Sigmoid colon (tissue), 7 donors: Measurements from ENCODE around the gene ZFPL1. TPM values are rescaled to one million over a fixed set of nuclear protein-coding genes. Genes with fewer than 3 reads are reported as not detected.

Experiments
- DNase-seq: peaks from one replicate; pipeline ENCODE4 v3.0.0-alpha.2; 2019
- H3K27ac ChIP-seq, 4 donors: fragments of 200-600 bp; sonication (generic); one replicate each; pipeline ENCODE4 v1.5.1; 2016 to 2019; ENCODE audit warnings: mild to moderate bottlenecking in 1 of 4
- H3K27me3 ChIP-seq, 3 donors: fragments of 200-600 bp; sonication (generic); one replicate each; pipeline ENCODE4 v1.5.1; 2019; ENCODE audit warnings: mild to moderate bottlenecking in 1 of 3
- H3K36me3 ChIP-seq, 4 donors: fragments of 200-600 bp; sonication (generic); one replicate each; pipeline ENCODE4 v1.5.1; 2016 to 2019
- H3K4me1 ChIP-seq, 4 donors: fragments of 200-600 bp; sonication (generic); one replicate each; pipeline ENCODE4 v1.5.1; 2017 to 2019
- H3K4me3 ChIP-seq, 4 donors: fragments of 200-600 bp; sonication (generic); one replicate each; pipeline ENCODE4 v1.5.1; 2017 to 2019; ENCODE audit warnings: mild to moderate bottlenecking in 2 of 4, moderate library complexity in 1 of 4
- H3K9me3 ChIP-seq, 4 donors: fragments of 200-600 bp in 3 of 4; sonication (generic) in 3 of 4; one replicate each; pipeline versions ENCODE4 v1.5.1 to v1.6.1; 2013 to 2019
- EP300 ChIP-seq, 4 donors: sonication (generic); formaldehyde crosslinking; IDR thresholded peaks; one replicate each; pipeline ENCODE4 v1.6.1; 2017; ENCODE audit warnings: antibody characterized with exemption in 4 of 4
- POLR2A ChIP-seq, 2 donors: fragments of 450-650 bp; IDR thresholded peaks; one replicate each; pipeline ENCODE4 v1.6.1; 2016; ENCODE audit warnings: antibody characterized with exemption in 2 of 2, mild to moderate bottlenecking in 2 of 2, moderate library complexity in 2 of 2
- POLR2AphosphoS5 ChIP-seq, 4 donors: sonication (generic); formaldehyde crosslinking; IDR thresholded peaks; one replicate each; pipeline ENCODE4 v1.6.1; 2017; ENCODE audit warnings: antibody characterized with exemption in 4 of 4
- WGBS, 2 donors: extraction: QIAGEN DNeasy Blood & Tissue Kit; methylation state at CpG; one replicate each; pipeline ENCODE4 v1.1.7; 2013; 5-methylcytosine and 5-hydroxymethylcytosine counted together
- intact Hi-C: fragments of 100-400 bp; cut with DNase I; formaldehyde crosslinking; loops from one replicate; pipeline ENCODE4 v1.15.1; 2023
- polyA plus RNA-seq, 3 donors: library from polyadenylated mRNA; stranded (reverse); fragments of 200-250 nt; gene quantifications; one replicate each; pipeline ENCODE4 v1.2.3, GENCODE V29; 2013
- total RNA-seq, 4 donors: library from RNA; depleted of rRNA; stranded (reverse); fragments of >200 nt; gene quantifications; one replicate each; pipeline ENCODE4 v1.1.0, GENCODE V29; 2016
- TF ChIP-seq, protein P1 (sequence below), 4 experiments: fragments of 450-650 bp in 3 of 4; fragments of 200-600 bp in 1 of 4; IDR thresholded peaks; one replicate each; pipeline ENCODE4 v1.5.1; 2016 to 2019; ENCODE audit warnings: antibody characterized with exemption in 4 of 4, mild to moderate bottlenecking in 3 of 4, moderate library complexity in 2 of 4
- donor health status: healthy with polysubstance abuse.
- donor health status: Bipolar disorder and iron deficiency.
- donor health status: healthy.

ZFPL1 gene
- total and polyA plus RNA-seq, 7 donors = 26.1 to 61.5 (median 38.8) TPM

DNA sequence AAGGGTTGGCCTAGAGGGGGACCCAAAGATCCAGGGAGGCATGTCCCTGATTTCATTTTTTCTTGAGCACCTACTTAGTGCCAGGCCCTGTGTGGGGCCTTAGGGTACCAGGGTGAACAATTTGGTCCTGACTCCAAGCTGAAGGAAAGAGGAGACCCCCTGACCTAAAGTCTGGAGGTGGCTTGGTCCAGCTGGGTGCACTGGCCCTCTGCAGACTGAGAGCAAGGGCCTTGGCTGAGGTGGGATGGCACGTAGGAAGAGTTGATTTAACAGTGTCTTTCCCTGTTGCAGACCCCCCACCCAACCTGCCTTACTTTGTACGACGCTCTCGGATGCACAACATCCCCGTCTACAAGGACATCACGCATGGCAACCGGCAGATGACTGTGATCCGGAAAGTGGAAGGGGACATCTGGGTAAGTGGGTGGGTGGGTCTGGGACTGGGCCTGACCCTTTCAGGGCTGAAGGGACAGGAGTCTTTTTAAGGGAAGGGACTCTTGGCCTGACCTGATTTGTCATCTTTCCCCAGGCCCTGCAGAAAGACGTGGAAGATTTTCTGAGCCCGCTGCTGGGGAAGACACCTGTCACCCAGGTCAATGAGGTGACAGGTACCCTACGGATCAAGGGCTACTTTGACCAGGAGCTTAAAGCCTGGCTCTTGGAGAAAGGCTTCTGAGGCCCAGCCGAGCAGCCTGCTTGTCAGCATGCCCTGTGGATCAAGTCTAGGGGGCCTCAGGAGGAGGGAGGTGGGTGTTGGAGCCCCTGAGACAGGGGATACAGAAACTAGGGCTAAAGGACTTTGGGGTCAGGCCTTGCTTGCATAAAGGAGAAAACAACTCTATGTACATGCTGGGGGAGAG lies 41.4 kb downstream of the ZFPL1 start:
- intact Hi-C loops = no loop called here
- peaks cover 42 to 73% (median 56%) of the 10 kb centered on the region in 4 donors for H3K36me3 ChIP-seq

DNA sequence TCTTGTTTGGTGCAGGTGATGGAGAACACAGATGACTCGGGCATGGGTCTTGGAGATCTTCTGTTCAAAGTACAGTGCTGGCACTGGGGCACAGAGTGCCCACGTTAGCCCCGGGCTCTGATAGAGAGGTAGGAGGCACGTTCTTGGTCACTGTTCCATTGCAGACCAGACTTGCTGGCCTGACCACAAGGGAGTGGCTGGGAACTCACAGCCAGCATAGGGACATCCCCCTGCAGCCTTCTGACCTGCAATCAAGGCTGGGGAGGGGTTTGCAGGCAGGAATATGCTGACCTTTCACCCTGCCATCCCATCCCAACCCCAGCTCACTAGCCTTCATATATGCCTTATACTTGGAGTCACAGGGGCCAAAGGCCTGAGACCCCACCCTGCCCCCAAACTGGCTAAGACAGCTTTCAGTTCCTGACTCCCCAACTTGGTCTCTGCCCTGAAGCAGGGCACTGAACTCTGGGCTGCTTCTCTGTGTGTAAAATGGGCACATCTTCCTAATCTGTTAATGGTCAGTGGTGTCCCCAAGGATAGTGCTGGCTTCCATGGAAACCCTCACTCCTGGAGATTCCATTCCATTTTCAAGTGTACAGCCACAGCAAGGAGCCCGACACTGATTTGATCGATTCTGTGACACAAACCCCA lies 42.7 kb downstream of the ZFPL1 start:
- no peak overlapping the region for H3K27ac ChIP-seq
- H3K36me3 ChIP-seq = peaks cover 49 to 78% (median 62%) of the 10 kb centered on the region in 4 donors
- H3K27me3 ChIP-seq = no peaks in the 10 kb centered on the region
- peak; percentile 46 for DNase-seq
- TF ChIP-seq, protein P1, sequence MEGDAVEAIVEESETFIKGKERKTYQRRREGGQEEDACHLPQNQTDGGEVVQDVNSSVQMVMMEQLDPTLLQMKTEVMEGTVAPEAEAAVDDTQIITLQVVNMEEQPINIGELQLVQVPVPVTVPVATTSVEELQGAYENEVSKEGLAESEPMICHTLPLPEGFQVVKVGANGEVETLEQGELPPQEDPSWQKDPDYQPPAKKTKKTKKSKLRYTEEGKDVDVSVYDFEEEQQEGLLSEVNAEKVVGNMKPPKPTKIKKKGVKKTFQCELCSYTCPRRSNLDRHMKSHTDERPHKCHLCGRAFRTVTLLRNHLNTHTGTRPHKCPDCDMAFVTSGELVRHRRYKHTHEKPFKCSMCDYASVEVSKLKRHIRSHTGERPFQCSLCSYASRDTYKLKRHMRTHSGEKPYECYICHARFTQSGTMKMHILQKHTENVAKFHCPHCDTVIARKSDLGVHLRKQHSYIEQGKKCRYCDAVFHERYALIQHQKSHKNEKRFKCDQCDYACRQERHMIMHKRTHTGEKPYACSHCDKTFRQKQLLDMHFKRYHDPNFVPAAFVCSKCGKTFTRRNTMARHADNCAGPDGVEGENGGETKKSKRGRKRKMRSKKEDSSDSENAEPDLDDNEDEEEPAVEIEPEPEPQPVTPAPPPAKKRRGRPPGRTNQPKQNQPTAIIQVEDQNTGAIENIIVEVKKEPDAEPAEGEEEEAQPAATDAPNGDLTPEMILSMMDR (IDR thresholded peaks at IDR 0.05) = no peak
- TF ChIP-seq POLR2A (IDR thresholded peaks at IDR 0.05) (no peak), EP300 (IDR thresholded peaks at IDR 0.05) (no peak), POLR2AphosphoS5 (IDR thresholded peaks at IDR 0.05) (no peak)
- H3K4me3 ChIP-seq = no peak overlapping the region
- H3K9me3 ChIP-seq = no peaks in the 10 kb centered on the region
- peaks cover 0 to 11% (median 8%) of the 10 kb centered on the region in 4 donors for H3K4me1 ChIP-seq
- WGBS, 2 donors = 72 to 82% methylated on average over 6 of the region's 6 CpGs
- intact Hi-C loops = no loop called here

More for the DNA sequence above, 41.4 kb downstream of the ZFPL1 start:
- DNase-seq = peak; percentile 54
- TF ChIP-seq POLR2AphosphoS5 (IDR thresholded peaks at IDR 0.05) = no peak
- TF ChIP-seq POLR2A (IDR thresholded peaks at IDR 0.05) = no peak
- no peak for TF ChIP-seq EP300 (IDR thresholded peaks at IDR 0.05)
- TF ChIP-seq, protein P1 (IDR thresholded peaks at IDR 0.05) = no peak
- no peaks in the 10 kb centered on the region for H3K9me3 ChIP-seq
- H3K27me3 ChIP-seq = no peaks in the 10 kb centered on the region
- H3K4me1 ChIP-seq = peaks cover 0 to 21% (median 19%) of the 10 kb centered on the region in 4 donors
- WGBS, 2 donors = 91 to 92% methylated on average over 12 of the region's 12 CpGs
- no peak overlapping the region for H3K4me3 ChIP-seq
- no peak overlapping the region for H3K27ac ChIP-seq

DNA sequence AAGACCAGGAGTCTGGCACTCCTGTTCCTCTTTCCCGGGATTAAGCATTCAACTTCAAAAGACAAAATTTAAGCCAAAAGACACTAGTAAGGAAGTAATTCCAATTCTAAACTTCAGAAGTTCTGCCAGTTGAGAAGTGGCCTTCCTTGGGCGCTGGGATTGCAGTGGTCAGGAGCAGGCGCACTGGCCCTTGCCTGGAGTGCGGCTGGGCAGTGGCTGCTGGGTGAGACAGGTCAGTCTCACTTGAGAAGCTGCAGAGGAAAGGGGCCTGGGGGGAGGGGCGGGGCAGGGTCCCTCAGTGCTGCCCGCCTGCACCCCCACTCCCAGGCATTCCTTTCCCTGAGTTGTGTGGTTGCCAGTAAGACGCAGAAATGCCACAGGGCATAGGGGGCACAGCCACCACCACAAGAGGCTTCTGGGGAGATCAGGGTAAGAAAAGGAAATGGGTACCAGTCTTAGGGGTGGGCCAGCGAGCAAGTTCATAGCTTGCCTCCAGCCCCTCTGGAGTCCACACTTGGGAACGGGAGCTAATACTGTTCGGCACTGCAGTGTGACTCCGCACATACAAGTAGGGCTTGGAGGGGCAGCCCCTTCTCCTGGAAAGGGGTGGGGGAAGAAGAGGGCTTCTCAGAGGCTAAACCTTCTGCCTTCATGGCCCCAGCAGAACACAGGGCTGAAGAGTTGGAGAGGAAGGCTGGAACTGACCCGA lies 43.6 kb downstream of the ZFPL1 start:
- 85 to 87% methylated on average over 12 of the region's 12 CpGs for WGBS, 2 donors
- H3K27ac ChIP-seq = no peak overlapping the region
- TF ChIP-seq EP300 (IDR thresholded peaks at IDR 0.05) (no peak), POLR2AphosphoS5 (IDR thresholded peaks at IDR 0.05) (no peak), POLR2A (IDR thresholded peaks at IDR 0.05) (no peak)
- TF ChIP-seq, protein P1 (IDR thresholded peaks at IDR 0.05) = no peak
- H3K27me3 ChIP-seq = no peaks in the 10 kb centered on the region
- peak; percentile 41 for DNase-seq
- peaks cover 0 to 16% (median 10%) of the 10 kb centered on the region in 4 donors for H3K4me1 ChIP-seq
- intact Hi-C loops = no loop called here
- H3K9me3 ChIP-seq = no peaks in the 10 kb centered on the region
- H3K4me3 ChIP-seq = no peak overlapping the region
- peaks cover 49 to 86% (median 71%) of the 10 kb centered on the region in 4 donors for H3K36me3 ChIP-seq

GRCh38 chr11:65128182-65129145 lies 44.4 kb downstream of the ZFPL1 start:
- intact Hi-C loops = no loop called here
- TF ChIP-seq POLR2A (IDR thresholded peaks at IDR 0.05) = no peak
- no peak for TF ChIP-seq POLR2AphosphoS5 (IDR thresholded peaks at IDR 0.05)
- TF ChIP-seq, protein P1 (IDR thresholded peaks at IDR 0.05) = no peak
- no peak for TF ChIP-seq EP300 (IDR thresholded peaks at IDR 0.05)
- Histone ChIP-seq H3K4me1 (peaks cover 0 to 17% (median 12%) of the 10 kb centered on the region in 4 donors), H3K36me3 (peaks cover 49 to 91% (median 72%) of the 10 kb centered on the region in 4 donors), H3K27ac (no peak overlapping the region), H3K27me3 (no peaks in the 10 kb centered on the region), H3K9me3 (no peaks in the 10 kb centered on the region), H3K4me3 (no peak overlapping the region)
- WGBS, 2 donors = 90 to 91% methylated on average over 15 of the region's 15 CpGs
- peak; percentile 60 for DNase-seq
